Omental fat pad (tissue), 4 donors: ENCODE results near the gene CAPZB. TPM values are rescaled to one million over a fixed set of nuclear protein-coding genes. Genes with fewer than 3 reads are reported as not detected.

ENCODE experiments used
- ATAC-seq: fragments of 150-250 bp; one replicate; pipeline ENCODE4 v1.9.1; 2016; ENCODE audit warnings: mild to moderate bottlenecking, moderate library complexity; ENCODE audit not compliant: low FRiP score
- DNase-seq: peaks from one replicate; pipeline ENCODE4 v3.0.0-alpha.2; 2019; ENCODE audit warnings: low spot score
- total RNA-seq, 4 donors: library from RNA; depleted of rRNA; stranded (reverse); fragments of >200 nt; gene quantifications; one replicate each; pipeline ENCODE4 v1.1.0, GENCODE V29; 2016
- TF ChIP-seq, protein P1 (sequence below), 3 donors: fragments of 450-650 bp; IDR thresholded peaks; one replicate each; pipeline ENCODE4 v1.5.1; 2016 to 2017; ENCODE audit warnings: antibody characterized with exemption in 3 of 3, mild to moderate bottlenecking in 3 of 3, moderate library complexity in 2 of 3

Gene CAPZB
- total RNA-seq, 4 donors from 2014 or later, result 98.0 to 130 (median 120) TPM

DNA sequence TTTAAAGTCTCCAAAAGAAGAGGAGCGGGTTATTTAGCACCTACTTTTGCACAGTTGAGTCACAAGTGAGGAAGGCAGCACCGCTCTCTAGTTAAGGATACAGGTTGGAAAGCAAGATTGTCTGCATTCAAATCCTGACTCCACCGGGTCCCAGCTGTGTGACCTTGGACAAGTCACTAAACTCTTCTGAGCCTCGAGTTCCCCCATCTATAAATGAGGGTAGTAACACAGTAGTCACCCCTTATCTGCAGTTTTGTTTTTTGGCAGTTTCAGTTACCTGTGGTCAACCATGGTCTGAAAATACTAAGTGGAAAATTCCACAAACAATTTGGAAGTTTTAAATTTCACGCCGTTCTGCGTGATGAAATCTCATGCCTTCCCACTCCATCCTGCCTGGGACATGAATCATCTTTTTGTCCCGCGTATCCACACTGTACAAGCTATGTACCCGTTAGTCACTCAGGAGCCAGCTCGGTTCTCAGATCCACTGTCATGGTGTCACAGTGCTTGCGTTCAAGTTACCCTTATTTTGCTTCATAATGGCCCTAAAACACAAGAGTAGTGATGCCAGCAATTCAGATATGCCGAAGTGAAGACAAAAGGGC, 49.4 kb downstream of the CAPZB start:
- TF ChIP-seq, protein P1, sequence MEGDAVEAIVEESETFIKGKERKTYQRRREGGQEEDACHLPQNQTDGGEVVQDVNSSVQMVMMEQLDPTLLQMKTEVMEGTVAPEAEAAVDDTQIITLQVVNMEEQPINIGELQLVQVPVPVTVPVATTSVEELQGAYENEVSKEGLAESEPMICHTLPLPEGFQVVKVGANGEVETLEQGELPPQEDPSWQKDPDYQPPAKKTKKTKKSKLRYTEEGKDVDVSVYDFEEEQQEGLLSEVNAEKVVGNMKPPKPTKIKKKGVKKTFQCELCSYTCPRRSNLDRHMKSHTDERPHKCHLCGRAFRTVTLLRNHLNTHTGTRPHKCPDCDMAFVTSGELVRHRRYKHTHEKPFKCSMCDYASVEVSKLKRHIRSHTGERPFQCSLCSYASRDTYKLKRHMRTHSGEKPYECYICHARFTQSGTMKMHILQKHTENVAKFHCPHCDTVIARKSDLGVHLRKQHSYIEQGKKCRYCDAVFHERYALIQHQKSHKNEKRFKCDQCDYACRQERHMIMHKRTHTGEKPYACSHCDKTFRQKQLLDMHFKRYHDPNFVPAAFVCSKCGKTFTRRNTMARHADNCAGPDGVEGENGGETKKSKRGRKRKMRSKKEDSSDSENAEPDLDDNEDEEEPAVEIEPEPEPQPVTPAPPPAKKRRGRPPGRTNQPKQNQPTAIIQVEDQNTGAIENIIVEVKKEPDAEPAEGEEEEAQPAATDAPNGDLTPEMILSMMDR (IDR thresholded peaks at IDR 0.05), result no peak
- no peak for DNase-seq
- no peak for ATAC-seq

DNA sequence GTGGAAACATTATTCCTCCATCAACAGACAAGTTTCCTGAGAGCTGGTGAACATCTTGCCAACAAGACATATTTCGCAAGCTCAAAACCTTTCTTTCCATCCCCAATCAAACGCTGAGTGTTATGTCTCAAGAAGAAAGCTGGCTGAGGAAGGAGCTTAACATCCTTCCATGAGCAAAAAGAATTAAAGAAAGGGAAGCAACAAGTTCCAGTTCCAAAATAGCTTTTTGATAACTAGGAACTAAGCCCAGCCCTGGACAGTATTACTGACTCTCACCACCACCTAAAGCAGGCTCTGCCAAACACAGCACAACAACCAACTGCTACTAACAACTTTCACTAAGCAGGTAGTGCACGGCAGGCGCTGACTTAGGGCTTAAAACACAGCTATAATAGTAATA, 50.2 kb downstream of the CAPZB start:
- no peak for DNase-seq
- TF ChIP-seq, protein P1 (IDR thresholded peaks at IDR 0.05), result no peak
- peak; percentile 49 for ATAC-seq

DNA sequence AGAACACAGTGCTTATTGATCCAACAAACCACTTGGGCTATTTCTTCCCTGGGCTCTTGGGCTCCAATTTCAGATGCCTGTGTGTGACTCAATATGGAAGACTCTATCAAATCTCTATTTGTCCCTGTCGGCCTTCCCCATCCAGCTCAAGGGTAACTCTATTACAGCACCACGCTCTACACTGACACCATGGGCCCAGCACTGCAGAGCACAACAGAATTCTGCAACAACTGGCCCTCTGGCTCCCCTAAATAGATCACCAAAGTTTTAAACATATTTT, 51.7 kb downstream of the CAPZB start:
- TF ChIP-seq, protein P1 (IDR thresholded peaks at IDR 0.05), result no peak
- DNase-seq (no peak), ATAC-seq (no peak)

DNA sequence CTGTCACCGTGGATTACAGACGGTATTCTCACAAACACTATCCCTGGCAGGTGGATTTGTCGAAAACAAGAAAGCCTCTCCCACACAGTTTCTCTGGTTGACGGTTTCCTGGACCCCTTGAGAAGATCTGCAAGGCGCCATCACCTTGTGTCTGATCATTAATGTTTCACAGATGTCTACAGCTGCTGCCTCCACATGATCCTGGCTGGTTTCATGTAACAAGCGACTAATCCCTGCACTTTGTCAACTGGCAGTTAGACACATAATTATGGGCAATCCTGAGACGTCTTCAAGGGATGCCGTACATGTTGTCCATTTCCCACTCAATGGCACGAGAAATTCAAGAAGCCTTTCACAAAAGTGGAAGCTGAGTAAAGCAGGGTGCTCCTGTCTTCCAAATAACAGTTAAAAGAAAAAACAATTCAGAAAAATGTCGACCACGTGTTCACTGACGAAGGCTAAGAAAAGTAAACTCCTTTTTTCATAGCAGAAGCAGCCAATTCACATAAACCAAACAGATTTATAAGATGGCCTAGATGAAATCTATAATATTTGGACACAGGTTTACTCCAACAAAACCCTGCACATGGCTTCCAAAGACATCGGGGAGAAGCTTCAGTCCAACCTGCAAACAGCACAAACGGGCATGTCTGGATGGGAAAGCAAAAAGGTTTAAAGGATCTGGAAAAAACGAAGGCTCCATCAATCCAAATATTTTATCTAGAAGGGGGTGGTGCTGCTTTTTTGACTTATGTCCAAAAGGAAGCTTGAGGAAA, 52.2 kb downstream of the CAPZB start:
- no peak for DNase-seq
- TF ChIP-seq, protein P1 (IDR thresholded peaks at IDR 0.05), result no peak
- no peak for ATAC-seq

DNA sequence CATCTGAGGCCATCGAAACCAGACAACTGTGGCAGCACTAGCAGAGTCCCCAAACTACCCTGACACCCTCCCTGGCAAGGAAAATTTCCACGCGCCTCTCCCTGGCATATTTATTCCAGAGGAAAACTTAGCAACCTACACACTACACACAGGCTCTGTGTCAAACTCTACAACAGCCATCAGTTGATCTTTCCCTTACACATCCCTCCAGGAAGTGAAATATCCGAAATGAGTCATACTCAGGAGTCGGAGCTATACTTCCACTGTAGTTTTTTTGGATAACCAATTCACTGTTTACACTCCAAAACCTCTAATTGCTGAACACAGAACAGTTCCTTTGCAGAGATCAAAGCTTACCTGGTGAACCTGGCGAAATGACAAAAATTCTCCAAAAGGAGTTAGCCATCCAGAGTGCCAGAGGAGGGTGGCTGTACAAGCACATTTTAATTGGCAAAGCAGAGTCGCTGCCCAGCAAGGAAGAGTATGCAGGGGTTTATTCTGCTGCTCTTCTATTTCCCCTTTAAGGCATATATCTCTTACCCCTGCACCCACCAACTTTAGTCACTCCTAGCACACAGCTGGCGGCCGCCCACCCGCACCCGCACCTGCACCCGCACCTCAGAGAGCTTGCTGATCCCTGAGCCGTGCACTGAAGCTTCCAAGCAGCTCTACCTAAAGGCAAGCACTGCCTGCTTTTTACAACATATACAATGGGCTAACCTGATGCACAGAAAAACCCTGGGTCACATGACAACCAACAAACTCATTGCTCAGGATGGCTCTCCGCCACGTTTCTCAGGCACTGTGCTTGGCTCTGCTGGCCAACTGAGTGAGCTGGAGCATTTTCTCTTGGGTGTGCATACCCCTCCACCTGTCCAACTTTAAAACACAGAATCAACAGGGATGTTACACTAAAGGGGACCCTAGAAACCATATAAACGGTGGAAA, 54.9 kb downstream of the CAPZB start:
- DNase-seq, result no peak
- TF ChIP-seq, protein P1 (IDR thresholded peaks at IDR 0.05), result no peak
- ATAC-seq, result peak; percentile 81

DNA sequence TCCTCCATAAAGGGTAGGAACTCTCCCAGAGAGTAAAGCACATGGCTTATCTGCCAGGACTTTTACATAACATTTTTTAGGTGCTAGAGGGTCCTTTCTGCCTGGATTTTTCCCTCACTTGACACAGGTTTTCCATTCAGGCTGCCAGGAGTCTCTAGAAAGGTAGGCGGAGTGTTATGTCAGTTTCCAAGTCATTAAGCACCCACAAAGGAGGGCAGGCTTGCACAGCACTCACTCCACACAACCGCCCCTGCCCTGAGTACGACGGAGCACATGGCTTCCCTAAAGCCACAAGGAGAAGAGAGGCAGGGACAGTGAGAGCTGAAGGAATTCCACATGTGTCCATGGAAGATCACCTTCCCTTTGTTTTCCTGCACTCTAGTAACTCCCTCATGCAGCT, 55.7 kb downstream of the CAPZB start:
- DNase-seq (no peak), ATAC-seq (peak; percentile 33)
- TF ChIP-seq, protein P1 (IDR thresholded peaks at IDR 0.05), result no peak
